ENCODE measurements around the gene FARP1.
A peak's percentile ranks its signal among the peaks of the same experiment; 100 is the strongest.
"Not testable (repeated sequence)": the region's sequence is repeated elsewhere in the genome, so short reads cannot be mapped to it uniquely, and the experiment has no call there.

Gene FARP1

DNA sequence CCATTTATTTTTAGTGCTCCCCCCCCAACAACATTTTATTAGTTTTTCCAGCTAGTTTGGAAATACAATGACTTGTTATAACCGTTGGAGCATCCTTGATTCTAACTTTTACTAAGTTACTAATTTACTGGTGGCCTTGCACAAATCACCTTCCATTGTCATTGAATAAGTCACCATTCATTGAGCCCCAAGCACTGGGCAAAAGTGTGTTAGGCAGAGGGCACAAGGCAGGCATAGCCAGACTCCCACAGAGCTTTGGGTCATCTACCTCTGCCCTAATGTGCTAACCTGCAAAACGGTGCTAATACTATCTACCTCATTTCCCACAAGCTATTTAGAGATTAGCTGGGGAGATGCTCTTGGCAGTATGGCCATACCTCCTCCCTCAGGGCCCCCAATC is 120.9 kb downstream of the FARP1 start:
- no peak overlapping the region for H3K4me3 ChIP-seq (ENCODE audit: low read depth, low read length)
- in situ Hi-C loops (cut with HindIII; ENCODE audit: low sequenced_read_pairs) = no loop called here
- TF ChIP-seq, protein P1, sequence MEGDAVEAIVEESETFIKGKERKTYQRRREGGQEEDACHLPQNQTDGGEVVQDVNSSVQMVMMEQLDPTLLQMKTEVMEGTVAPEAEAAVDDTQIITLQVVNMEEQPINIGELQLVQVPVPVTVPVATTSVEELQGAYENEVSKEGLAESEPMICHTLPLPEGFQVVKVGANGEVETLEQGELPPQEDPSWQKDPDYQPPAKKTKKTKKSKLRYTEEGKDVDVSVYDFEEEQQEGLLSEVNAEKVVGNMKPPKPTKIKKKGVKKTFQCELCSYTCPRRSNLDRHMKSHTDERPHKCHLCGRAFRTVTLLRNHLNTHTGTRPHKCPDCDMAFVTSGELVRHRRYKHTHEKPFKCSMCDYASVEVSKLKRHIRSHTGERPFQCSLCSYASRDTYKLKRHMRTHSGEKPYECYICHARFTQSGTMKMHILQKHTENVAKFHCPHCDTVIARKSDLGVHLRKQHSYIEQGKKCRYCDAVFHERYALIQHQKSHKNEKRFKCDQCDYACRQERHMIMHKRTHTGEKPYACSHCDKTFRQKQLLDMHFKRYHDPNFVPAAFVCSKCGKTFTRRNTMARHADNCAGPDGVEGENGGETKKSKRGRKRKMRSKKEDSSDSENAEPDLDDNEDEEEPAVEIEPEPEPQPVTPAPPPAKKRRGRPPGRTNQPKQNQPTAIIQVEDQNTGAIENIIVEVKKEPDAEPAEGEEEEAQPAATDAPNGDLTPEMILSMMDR (IDR thresholded peaks at IDR 0.05; ENCODE audit: low read depth, low read length, missing control alignments) = no peak
- no peak for DNase-seq (ENCODE audit: low read depth)

DNA sequence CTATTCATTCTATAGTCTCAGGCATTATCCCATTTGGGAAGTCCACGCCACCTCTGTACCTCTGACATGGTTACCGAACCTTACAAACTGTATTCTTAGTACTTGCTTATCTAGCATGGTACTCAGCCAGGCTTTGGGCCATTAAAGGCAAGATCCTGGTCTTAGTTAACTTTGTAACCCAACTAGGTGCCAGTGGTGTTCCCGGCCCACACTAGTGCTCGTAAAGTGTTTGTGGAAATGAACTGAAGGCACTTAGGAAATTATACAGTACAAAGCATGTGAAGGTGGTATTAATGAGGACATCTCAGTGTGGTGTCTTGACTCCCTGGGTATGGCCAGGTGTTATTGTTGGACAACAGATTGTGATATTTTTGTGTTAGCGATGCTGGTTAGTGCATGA is 122.0 kb downstream of the FARP1 start:
- TF ChIP-seq, protein P1 (IDR thresholded peaks at IDR 0.05; ENCODE audit: low read depth, low read length, missing control alignments) = no peak
- in situ Hi-C loops (cut with HindIII; ENCODE audit: low sequenced_read_pairs) = no loop called here
- DNase-seq (ENCODE audit: low read depth) = no peak
- H3K4me3 ChIP-seq (ENCODE audit: low read depth, low read length) = no peak overlapping the region

DNA sequence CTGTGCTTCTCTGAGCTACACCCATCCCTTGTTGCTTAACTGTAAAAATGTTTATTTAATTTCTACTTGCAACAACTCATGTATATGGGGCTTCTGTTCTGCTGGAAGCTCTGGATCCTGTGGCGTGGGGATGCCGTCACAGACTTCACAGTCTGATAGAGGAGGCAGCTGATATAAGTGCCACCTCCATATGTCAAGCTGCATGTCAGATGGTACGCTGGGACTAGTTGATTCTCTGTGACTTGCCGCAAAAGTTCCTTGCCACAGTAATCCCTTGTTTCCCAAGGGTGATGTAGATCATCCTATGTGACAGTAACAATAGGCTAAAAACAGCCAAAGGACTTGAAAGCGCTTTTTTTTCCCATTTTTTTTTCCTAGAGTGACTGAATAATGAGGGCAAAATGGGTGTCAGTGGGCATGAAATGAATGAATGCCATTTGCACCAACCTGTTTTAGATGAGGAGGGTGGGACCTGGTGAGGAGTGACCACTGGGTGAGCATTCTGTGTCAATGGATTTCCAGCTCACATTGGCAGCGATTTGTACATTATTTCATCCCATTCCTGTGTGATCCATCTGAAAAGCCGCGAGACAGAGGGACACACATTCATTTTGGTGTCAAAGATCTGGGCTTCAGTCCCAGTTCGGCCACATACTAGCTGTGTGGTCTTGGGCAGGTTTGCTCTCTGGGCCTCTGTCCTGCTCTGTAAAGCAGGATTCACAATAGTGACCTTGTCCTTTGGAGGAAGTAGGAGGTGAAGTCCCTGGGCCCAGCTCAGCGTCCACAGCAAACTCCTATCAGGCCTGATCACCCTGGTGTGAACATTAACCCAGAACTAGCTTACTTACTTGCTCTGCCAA is 123.0 kb downstream of the FARP1 start:
- in situ Hi-C loops (cut with HindIII; ENCODE audit: low sequenced_read_pairs) = no loop called here
- DNase-seq (ENCODE audit: low read depth) = peak; percentile 52
- TF ChIP-seq, protein P1 (IDR thresholded peaks at IDR 0.05; ENCODE audit: low read depth, low read length, missing control alignments) = no peak
- H3K4me3 ChIP-seq (ENCODE audit: low read depth, low read length) = no peak overlapping the region

DNA sequence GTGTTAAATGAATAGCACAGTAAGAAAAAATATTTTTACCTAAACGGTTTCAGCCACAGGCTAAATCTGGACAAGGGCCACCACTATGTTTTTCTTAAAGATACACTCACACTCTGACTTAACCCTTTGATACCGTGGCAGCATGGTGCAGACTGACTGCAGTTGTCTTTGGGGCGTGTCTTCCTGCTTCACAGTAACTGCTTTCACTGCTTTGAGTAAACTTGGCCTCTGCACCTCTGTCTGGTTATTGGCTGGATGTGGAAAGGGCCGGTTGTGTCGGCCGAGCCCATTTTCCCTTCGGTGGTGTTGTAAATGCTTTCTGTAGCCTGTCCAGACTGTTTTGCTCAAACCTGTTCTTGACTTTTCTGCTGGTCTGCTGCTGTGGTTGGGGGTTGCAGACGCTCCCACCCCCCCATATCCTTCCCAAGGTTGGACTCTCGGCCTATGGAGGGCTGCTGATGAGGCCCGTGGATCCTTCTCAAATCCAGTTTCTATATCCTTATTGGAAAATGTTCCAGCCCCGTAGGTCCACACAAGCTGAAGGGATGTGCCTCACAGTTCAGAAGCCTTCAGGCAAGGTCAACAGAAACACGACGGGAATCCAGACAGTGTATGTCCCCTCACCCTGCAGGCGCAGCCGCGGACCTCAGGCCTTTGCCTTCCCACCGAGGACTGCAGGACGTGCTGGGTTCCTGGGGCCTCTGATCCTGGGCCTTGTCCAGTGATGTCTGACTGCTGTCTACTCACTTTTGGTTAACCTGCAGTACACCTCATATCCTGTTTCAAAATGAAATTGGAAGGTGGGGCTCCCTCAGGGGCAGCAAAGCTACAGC is 124.4 kb downstream of the FARP1 start:
- no peak for DNase-seq (ENCODE audit: low read depth)
- TF ChIP-seq, protein P1 (IDR thresholded peaks at IDR 0.05; ENCODE audit: low read depth, low read length, missing control alignments) = no peak
- in situ Hi-C loops (cut with HindIII; ENCODE audit: low sequenced_read_pairs) = no loop called here

DNA sequence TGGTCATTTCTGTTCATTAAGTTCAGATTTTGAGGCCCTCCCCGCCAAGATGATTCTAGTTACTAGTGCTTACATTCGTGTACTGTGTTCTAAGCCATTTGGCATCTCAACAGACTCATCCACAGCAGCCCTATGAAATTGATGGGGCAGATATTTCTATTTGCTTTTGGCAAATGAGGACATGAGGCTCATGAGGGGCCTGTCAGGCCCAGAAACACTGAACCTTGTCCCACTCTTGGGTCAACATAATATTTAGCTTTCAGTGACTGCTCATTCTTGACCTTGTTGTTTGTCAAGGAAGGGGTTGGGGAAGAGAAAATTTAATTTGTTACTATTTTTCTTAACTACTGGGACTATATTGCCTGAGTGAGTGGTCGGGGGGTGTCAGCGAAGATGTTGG is 126.5 kb downstream of the FARP1 start:
- no peak for DNase-seq (ENCODE audit: low read depth)
- TF ChIP-seq, protein P1 (IDR thresholded peaks at IDR 0.05; ENCODE audit: low read depth, low read length, missing control alignments) = no peak
- no peak overlapping the region for H3K4me3 ChIP-seq (ENCODE audit: low read depth, low read length)
- in situ Hi-C loops (cut with HindIII; ENCODE audit: low sequenced_read_pairs) = no loop called here

More for the DNA sequence above, 124.4 kb downstream of the FARP1 start:
- no peak overlapping the region for H3K4me3 ChIP-seq (ENCODE audit: low read depth, low read length)

DNA sequence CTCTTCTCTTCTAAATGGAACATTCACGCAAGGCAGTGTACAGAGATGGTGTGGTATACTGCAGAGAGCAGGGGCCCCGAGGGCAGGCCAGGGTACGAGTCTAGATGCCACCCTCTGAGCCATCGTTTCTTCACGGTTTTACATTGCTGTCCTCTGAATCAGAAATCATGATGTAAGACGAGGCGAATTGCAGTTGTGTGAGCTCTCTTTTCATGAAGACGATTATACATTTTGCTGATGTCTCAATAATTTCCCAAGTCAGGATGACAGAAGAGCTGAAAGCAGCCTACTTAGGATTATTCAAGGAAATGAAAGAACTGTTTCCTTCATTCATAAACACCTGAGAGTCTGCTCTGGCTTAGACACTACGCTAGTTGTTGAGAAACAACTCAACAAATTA is 127.9 kb downstream of the FARP1 start:
- TF ChIP-seq, protein P1 (IDR thresholded peaks at IDR 0.05; ENCODE audit: low read depth, low read length, missing control alignments) = no peak
- no peak for DNase-seq (ENCODE audit: low read depth)
- in situ Hi-C loops (cut with HindIII; ENCODE audit: low sequenced_read_pairs) = no loop called here
- H3K4me3 ChIP-seq (ENCODE audit: low read depth, low read length) = no peak overlapping the region

DNA sequence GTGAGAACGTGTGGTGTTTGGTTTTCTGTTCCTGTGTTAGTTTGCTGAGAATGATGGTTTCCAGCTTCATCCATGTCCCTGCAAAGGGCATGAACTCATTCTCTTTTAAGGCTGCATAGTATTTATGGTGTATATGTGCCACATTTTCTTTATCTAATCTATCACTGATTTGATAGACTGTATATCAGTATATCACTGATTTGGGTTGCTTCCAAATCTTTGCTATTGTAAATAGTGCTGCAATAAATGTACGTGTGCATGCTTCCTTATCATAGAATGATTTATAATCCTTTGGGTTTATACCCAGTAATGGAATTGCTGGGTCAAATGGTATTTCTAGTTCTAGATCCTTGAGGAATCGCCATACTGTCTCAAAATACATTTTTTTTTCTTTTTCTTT is 128.8 kb downstream of the FARP1 start:
- H3K4me3 ChIP-seq (ENCODE audit: low read depth, low read length); in situ Hi-C loops (cut with HindIII; ENCODE audit: low sequenced_read_pairs); DNase-seq (ENCODE audit: low read depth): not testable (repeated sequence)
